Sigmoid colon (tissue), 7 donors: ENCODE measurements around the gene RAB3GAP2. TPM values are rescaled to one million over a fixed set of nuclear protein-coding genes. Genes with fewer than 3 reads are reported as not detected.
"Not testable (repeated sequence)": the region's sequence is repeated elsewhere in the genome, so short reads cannot be mapped to it uniquely, and the experiment has no call there.

Experiments
- DNase-seq: peaks from one replicate; pipeline ENCODE4 v3.0.0-alpha.2; 2019
- H3K27ac ChIP-seq, 4 donors: fragments of 200-600 bp; sonication (generic); one replicate each; pipeline ENCODE4 v1.5.1; 2016 to 2019; ENCODE audit warnings: mild to moderate bottlenecking in 1 of 4
- H3K27me3 ChIP-seq, 3 donors: fragments of 200-600 bp; sonication (generic); one replicate each; pipeline ENCODE4 v1.5.1; 2019; ENCODE audit warnings: mild to moderate bottlenecking in 1 of 3
- H3K36me3 ChIP-seq, 4 donors: fragments of 200-600 bp; sonication (generic); one replicate each; pipeline ENCODE4 v1.5.1; 2016 to 2019
- H3K4me1 ChIP-seq, 4 donors: fragments of 200-600 bp; sonication (generic); one replicate each; pipeline ENCODE4 v1.5.1; 2017 to 2019
- H3K4me3 ChIP-seq, 4 donors: fragments of 200-600 bp; sonication (generic); one replicate each; pipeline ENCODE4 v1.5.1; 2017 to 2019; ENCODE audit warnings: mild to moderate bottlenecking in 2 of 4, moderate library complexity in 1 of 4
- H3K9me3 ChIP-seq, 4 donors: fragments of 200-600 bp in 3 of 4; sonication (generic) in 3 of 4; one replicate each; pipeline versions ENCODE4 v1.5.1 to v1.6.1; 2013 to 2019
- CTCF ChIP-seq, 4 experiments: fragments of 450-650 bp in 3 of 4; fragments of 200-600 bp in 1 of 4; IDR thresholded peaks; one replicate each; pipeline ENCODE4 v1.5.1; 2016 to 2019; ENCODE audit warnings: antibody characterized with exemption in 4 of 4, mild to moderate bottlenecking in 3 of 4, moderate library complexity in 2 of 4
- EP300 ChIP-seq, 4 donors: sonication (generic); formaldehyde crosslinking; IDR thresholded peaks; one replicate each; pipeline ENCODE4 v1.6.1; 2017; ENCODE audit warnings: antibody characterized with exemption in 4 of 4
- POLR2A ChIP-seq, 2 donors: fragments of 450-650 bp; IDR thresholded peaks; one replicate each; pipeline ENCODE4 v1.6.1; 2016; ENCODE audit warnings: antibody characterized with exemption in 2 of 2, mild to moderate bottlenecking in 2 of 2, moderate library complexity in 2 of 2
- POLR2AphosphoS5 ChIP-seq, 4 donors: sonication (generic); formaldehyde crosslinking; IDR thresholded peaks; one replicate each; pipeline ENCODE4 v1.6.1; 2017; ENCODE audit warnings: antibody characterized with exemption in 4 of 4
- WGBS, 2 donors: extraction: QIAGEN DNeasy Blood & Tissue Kit; methylation state at CpG; one replicate each; pipeline ENCODE4 v1.1.7; 2013; 5-methylcytosine and 5-hydroxymethylcytosine counted together
- intact Hi-C: fragments of 100-400 bp; cut with DNase I; formaldehyde crosslinking; loops from one replicate; pipeline ENCODE4 v1.15.1; 2023
- polyA plus RNA-seq, 3 donors: library from polyadenylated mRNA; stranded (reverse); fragments of 200-250 nt; gene quantifications; one replicate each; pipeline ENCODE4 v1.2.3, GENCODE V29; 2013
- total RNA-seq, 4 donors: library from RNA; depleted of rRNA; stranded (reverse); fragments of >200 nt; gene quantifications; one replicate each; pipeline ENCODE4 v1.1.0, GENCODE V29; 2016
- donor health status: healthy with polysubstance abuse.
- donor health status: Bipolar disorder and iron deficiency.
- donor health status: healthy.

Gene RAB3GAP2
- total and polyA plus RNA-seq, 7 donors = 3.0 to 31.6 (median 22.7) TPM

- H3K27me3 ChIP-seq = no peaks in the 10 kb centered on the region
- H3K36me3 ChIP-seq = peaks cover 0 to 42% (median 8%) of the 10 kb centered on the region in 4 donors
- no peak overlapping the region for H3K27ac ChIP-seq
- DNase-seq = no peak
- no peak overlapping the region for H3K4me3 ChIP-seq
- H3K9me3 ChIP-seq = peaks cover 0 to 2% (median 0%) of the 10 kb centered on the region in 4 donors
- 96 to 99% methylated on average over 1 of the region's 1 CpG for WGBS, 2 donors
- H3K4me1 ChIP-seq = peaks cover 0 to 4% (median 0%) of the 10 kb centered on the region in 4 donors
- intact Hi-C loops = no loop called here
- no peak for TF ChIP-seq POLR2AphosphoS5 (IDR thresholded peaks at IDR 0.05)
- no peak for TF ChIP-seq EP300 (IDR thresholded peaks at IDR 0.05)
- TF ChIP-seq POLR2A (IDR thresholded peaks at IDR 0.05) = no peak
- no peak for TF ChIP-seq CTCF (IDR thresholded peaks at IDR 0.05)
Observed at GRCh38 chr1:220176540-220176939, 95.7 kb downstream of the RAB3GAP2 start.

- no peak overlapping the region for H3K27ac ChIP-seq
Observed at GRCh38 chr1:220170836-220171526, 101.3 kb downstream of the RAB3GAP2 start.

GRCh38 chr1:220169887-220170286 lies 102.4 kb downstream of the RAB3GAP2 start:
- intact Hi-C loops, DNase-seq, H3K4me3 ChIP-seq, H3K27ac ChIP-seq, H3K9me3 ChIP-seq, H3K4me1 ChIP-seq, H3K27me3 ChIP-seq: not testable (repeated sequence)
- WGBS, 2 donors = 96 to 99% methylated on average over 4 of the region's 4 CpGs
- H3K36me3 ChIP-seq = peaks cover 0 to 85% (median 41%) of the 10 kb centered on the region in 4 donors

More at GRCh38 chr1:220170836-220171526, 101.3 kb downstream of the RAB3GAP2 start:
- H3K4me1 ChIP-seq = no peaks in the 10 kb centered on the region
- TF ChIP-seq CTCF (IDR thresholded peaks at IDR 0.05) = no peak
- H3K36me3 ChIP-seq = peaks cover 0 to 77% (median 40%) of the 10 kb centered on the region in 4 donors
- intact Hi-C loops = no loop called here
- H3K9me3 ChIP-seq = no peaks in the 10 kb centered on the region
- WGBS, 2 donors = 93 to 100% methylated on average over 1 of the region's 1 CpG
- DNase-seq = no peak
- H3K4me3 ChIP-seq = no peak overlapping the region
- H3K27me3 ChIP-seq = no peaks in the 10 kb centered on the region

GRCh38 chr1:220166853-220167252 lies 105.4 kb downstream of the RAB3GAP2 start:
- intact Hi-C loops = no loop called here
- Histone ChIP-seq H3K36me3 (peaks cover 0 to 67% (median 38%) of the 10 kb centered on the region in 4 donors), H3K9me3 (no peaks in the 10 kb centered on the region), H3K27me3 (no peaks in the 10 kb centered on the region), H3K27ac (no peak overlapping the region), H3K4me1 (no peaks in the 10 kb centered on the region), H3K4me3 (no peak overlapping the region)
- 91 to 95% methylated on average over 4 of the region's 4 CpGs for WGBS, 2 donors
- no peak for DNase-seq
- TF ChIP-seq CTCF (IDR thresholded peaks at IDR 0.05) = no peak
- no peak for TF ChIP-seq POLR2A (IDR thresholded peaks at IDR 0.05)
- no peak for TF ChIP-seq EP300 (IDR thresholded peaks at IDR 0.05)
- TF ChIP-seq POLR2AphosphoS5 (IDR thresholded peaks at IDR 0.05) = no peak

GRCh38 chr1:220164517-220164916 lies 107.7 kb downstream of the RAB3GAP2 start:
- peaks cover 0 to 62% (median 22%) of the 10 kb centered on the region in 4 donors for H3K36me3 ChIP-seq
- H3K4me3 ChIP-seq = no peak overlapping the region
- TF ChIP-seq EP300 (IDR thresholded peaks at IDR 0.05) (no peak), POLR2AphosphoS5 (IDR thresholded peaks at IDR 0.05) (no peak), CTCF (IDR thresholded peaks at IDR 0.05) (no peak), POLR2A (IDR thresholded peaks at IDR 0.05) (no peak)
- no peak for DNase-seq
- no peaks in the 10 kb centered on the region for H3K27me3 ChIP-seq
- no peaks in the 10 kb centered on the region for H3K9me3 ChIP-seq
- H3K4me1 ChIP-seq = no peaks in the 10 kb centered on the region
- intact Hi-C loops = no loop called here
- 17 to 54% methylated on average over 2 of the region's 2 CpGs for WGBS, 2 donors
- no peak overlapping the region for H3K27ac ChIP-seq
